ENCODE results near the gene AZI2.

Gene AZI2, protein sequence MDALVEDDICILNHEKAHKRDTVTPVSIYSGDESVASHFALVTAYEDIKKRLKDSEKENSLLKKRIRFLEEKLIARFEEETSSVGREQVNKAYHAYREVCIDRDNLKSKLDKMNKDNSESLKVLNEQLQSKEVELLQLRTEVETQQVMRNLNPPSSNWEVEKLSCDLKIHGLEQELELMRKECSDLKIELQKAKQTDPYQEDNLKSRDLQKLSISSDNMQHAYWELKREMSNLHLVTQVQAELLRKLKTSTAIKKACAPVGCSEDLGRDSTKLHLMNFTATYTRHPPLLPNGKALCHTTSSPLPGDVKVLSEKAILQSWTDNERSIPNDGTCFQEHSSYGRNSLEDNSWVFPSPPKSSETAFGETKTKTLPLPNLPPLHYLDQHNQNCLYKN

DNA sequence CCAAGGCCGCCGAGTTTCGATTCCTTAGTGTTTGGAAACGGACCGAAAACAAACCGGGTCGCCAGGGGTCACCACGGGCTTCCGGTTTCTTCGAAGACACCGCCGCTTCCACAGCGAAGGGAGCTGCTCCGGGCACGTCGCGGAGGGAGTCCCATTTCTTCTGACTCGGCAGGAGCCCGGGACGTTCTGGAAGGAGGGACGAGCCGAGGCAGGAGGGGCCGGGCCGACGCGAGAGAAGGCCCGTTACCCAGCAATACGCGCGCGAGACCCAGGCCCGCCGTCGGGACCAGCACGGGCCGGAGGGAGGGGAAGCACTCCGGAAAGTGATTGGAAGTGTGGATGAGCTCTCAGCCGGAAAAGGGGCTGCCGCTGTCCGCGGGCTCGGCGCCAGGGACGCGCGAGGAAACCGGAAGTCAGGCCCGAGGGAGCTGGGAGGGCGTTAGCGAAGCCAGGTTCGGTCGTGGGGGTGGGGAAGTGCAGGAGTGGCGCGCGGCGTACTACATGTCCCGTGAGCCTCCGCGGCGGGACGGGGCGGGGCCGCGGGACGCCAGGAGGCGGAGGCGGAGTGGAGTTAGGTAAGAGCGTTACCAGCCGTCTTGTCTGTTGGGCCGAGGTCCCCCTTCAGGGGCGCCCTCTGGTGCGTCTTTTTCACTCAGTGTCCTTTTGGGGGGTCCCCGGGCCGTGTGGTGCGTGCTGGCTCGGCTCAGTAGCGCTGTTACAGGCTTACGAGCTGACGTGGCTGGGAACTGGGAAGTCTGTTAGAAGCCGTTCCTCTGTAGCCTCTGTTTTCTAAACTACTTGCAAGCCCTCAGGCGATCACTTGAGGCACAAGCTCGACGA is at the start of gene AZI2, which contains the start of gene ZCWPW2:
AZI2 (minus strand) TSS at position 196 of the 840 bp plus-strand sequence. CDS start 8,207 bp downstream, outside the sequence.
ZCWPW2 (plus strand) TSS at position 93 of the 840 bp plus-strand sequence. CDS start 64,348 bp downstream, outside the sequence.
- H3K36me3 ChIP-seq (ENCODE audit: insufficient read depth, insufficient read length, low read length) = peaks cover 5% of the 10 kb centered on the region
- no peak for TF ChIP-seq YY1 (IDR thresholded peaks at IDR 0.05; ENCODE audit: insufficient read depth, insufficient read length)
- no peaks in the 10 kb centered on the region for H3K27me3 ChIP-seq (ENCODE audit: insufficient read depth, insufficient read length)
- H3K9ac ChIP-seq (ENCODE audit: insufficient read length, low read depth) = peak within 1 kb of the TSS; percentile 66
- H3K9me3 ChIP-seq (ENCODE audit: insufficient read depth, low read length) = no peaks in the 10 kb centered on the region
- DNase-seq (ENCODE audit: low read depth, low spot score) = peak; percentile 89
- H3K4me1 ChIP-seq (ENCODE audit: insufficient read depth, insufficient read length) = no peaks in the 10 kb centered on the region
- H3K4me3 ChIP-seq (ENCODE audit: insufficient read length, low read depth) = peak within 1 kb of the TSS; percentile 64

DNA sequence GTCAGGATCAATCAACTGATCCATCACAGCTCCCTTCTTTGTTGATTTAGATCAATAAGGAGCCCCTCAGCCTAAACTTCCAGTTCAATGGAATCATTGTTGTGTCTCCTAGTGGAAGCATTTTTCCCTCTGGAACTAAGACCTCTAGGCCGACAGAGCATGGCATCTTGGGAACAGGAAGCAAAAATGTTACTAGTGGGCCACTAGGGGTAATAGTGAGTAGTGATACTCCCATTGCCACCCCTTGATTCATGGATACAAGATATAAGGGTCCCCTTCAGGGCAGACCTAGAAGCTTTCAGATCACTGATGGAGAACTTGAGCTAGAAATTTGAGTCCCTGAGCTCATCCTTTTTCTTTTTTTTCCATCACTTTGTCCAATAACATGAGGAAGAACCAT is 40.4 kb upstream of the AZI2 start:
- H3K36me3 ChIP-seq (ENCODE audit: insufficient read depth, insufficient read length, low read length) = no peaks in the 10 kb centered on the region
- DNase-seq (ENCODE audit: low read depth, low spot score) = no peak
- no peak overlapping the region for H3K9ac ChIP-seq (ENCODE audit: insufficient read length, low read depth)
- no peaks in the 10 kb centered on the region for H3K9me3 ChIP-seq (ENCODE audit: insufficient read depth, low read length)
- H3K4me3 ChIP-seq (ENCODE audit: insufficient read length, low read depth) = no peak overlapping the region
- H3K27me3 ChIP-seq (ENCODE audit: insufficient read depth, insufficient read length) = no peaks in the 10 kb centered on the region
- H3K4me1 ChIP-seq (ENCODE audit: insufficient read depth, insufficient read length) = no peaks in the 10 kb centered on the region
- no peak for TF ChIP-seq ZNF274 (IDR thresholded peaks at IDR 0.05; ENCODE audit: low read depth, low read length)
- TF ChIP-seq YY1 (IDR thresholded peaks at IDR 0.05; ENCODE audit: insufficient read depth, insufficient read length) = no peak
- TF ChIP-seq SUZ12 (IDR thresholded peaks at IDR 0.05; ENCODE audit: extremely low read depth, insufficient read depth, insufficient read length) = no peak

DNA sequence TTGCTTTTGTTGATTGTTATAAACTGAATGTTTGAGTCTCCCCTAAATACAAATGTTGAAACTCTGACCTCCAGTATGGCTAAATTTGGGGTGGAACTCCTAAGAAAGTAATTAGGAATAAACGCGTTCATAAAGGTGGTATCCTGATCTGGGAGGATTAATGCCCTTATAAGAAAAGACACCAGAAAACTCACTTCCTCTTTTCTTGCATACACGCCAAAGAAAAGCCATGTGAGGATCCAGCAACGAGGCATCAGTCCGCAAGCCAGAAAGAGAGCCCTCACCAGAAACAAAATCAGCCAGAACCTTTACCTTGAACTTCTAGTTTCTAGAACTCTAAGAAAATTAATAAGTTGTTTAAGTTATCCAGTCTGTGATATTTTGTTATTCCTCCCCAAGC is 37.4 kb upstream of the AZI2 start:
- no peak overlapping the region for H3K4me3 ChIP-seq (ENCODE audit: insufficient read length, low read depth)

DNA sequence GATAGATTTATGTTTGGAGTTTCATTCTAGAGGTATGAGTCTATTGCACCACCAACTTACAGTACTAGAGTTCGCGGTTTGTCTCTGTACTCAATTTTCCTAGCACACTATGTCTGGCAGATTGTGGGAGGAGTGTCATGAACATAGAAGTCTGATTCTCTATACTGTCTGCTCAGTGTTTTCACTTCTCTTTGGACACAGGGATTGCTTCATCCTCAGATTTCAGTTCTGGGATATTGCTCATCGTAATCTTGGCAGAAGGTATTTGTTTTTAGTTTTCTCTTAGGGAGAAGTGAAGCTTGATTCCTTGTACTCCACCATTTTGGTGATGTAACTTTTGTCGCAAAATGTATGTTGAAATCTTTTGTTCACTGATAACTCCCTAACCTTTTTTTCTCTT is 27.8 kb upstream of the AZI2 start:
- H3K4me3 ChIP-seq (ENCODE audit: insufficient read length, low read depth) = no peak overlapping the region
- H3K9ac ChIP-seq (ENCODE audit: insufficient read length, low read depth) = no peak overlapping the region
- no peaks in the 10 kb centered on the region for H3K9me3 ChIP-seq (ENCODE audit: insufficient read depth, low read length)
- no peaks in the 10 kb centered on the region for H3K27me3 ChIP-seq (ENCODE audit: insufficient read depth, insufficient read length)
- H3K36me3 ChIP-seq (ENCODE audit: insufficient read depth, insufficient read length, low read length) = no peaks in the 10 kb centered on the region
- DNase-seq (ENCODE audit: low read depth, low spot score) = no peak
- TF ChIP-seq ZNF274 (IDR thresholded peaks at IDR 0.05; ENCODE audit: low read depth, low read length) (no peak), YY1 (IDR thresholded peaks at IDR 0.05; ENCODE audit: insufficient read depth, insufficient read length) (no peak), SUZ12 (IDR thresholded peaks at IDR 0.05; ENCODE audit: extremely low read depth, insufficient read depth, insufficient read length) (no peak)
- H3K4me1 ChIP-seq (ENCODE audit: insufficient read depth, insufficient read length) = no peaks in the 10 kb centered on the region

More for the DNA sequence above, 37.4 kb upstream of the AZI2 start:
- Histone ChIP-seq H3K9me3 (ENCODE audit: insufficient read depth, low read length) (no peaks in the 10 kb centered on the region), H3K27me3 (ENCODE audit: insufficient read depth, insufficient read length) (no peaks in the 10 kb centered on the region), H3K36me3 (ENCODE audit: insufficient read depth, insufficient read length, low read length) (no peaks in the 10 kb centered on the region), H3K4me1 (ENCODE audit: insufficient read depth, insufficient read length) (no peaks in the 10 kb centered on the region), H3K9ac (ENCODE audit: insufficient read length, low read depth) (no peak overlapping the region)
- DNase-seq (ENCODE audit: low read depth, low spot score) = no peak
- TF ChIP-seq ZNF274 (IDR thresholded peaks at IDR 0.05; ENCODE audit: low read depth, low read length) (no peak), YY1 (IDR thresholded peaks at IDR 0.05; ENCODE audit: insufficient read depth, insufficient read length) (no peak), SUZ12 (IDR thresholded peaks at IDR 0.05; ENCODE audit: extremely low read depth, insufficient read depth, insufficient read length) (no peak)

DNA sequence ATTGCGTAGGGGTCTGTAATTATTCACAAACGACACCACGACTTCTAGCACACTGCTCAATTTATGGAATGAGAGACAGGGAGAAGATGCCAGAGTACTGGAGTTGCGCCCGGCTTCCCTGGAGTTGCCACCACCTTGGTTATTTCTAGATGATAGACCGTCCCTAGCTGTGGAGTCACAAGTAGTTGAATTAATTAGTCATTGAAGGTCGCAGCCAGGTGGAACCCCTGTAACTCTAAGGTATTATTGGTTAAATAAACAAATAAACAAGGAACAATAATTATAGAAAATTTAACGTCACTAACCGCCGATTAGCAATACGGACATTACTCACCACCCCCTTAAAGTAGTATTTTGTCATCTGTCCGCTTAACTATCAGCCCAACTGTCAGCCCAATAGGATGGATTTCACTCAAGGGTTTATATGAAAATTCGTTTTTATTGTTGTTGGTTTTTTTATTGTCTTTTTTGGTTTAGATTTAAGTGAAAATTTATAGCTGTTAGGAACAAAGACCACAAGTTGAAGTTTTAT is 911 bp upstream of the AZI2 start:
- Histone ChIP-seq H3K4me3 (ENCODE audit: insufficient read length, low read depth) (peak overlapping the region; percentile 64), H3K9me3 (ENCODE audit: insufficient read depth, low read length) (no peaks in the 10 kb centered on the region), H3K27me3 (ENCODE audit: insufficient read depth, insufficient read length) (no peaks in the 10 kb centered on the region), H3K9ac (ENCODE audit: insufficient read length, low read depth) (peak overlapping the region; percentile 66), H3K36me3 (ENCODE audit: insufficient read depth, insufficient read length, low read length) (peaks cover 5% of the 10 kb centered on the region), H3K4me1 (ENCODE audit: insufficient read depth, insufficient read length) (no peaks in the 10 kb centered on the region)
- no peak for TF ChIP-seq SUZ12 (IDR thresholded peaks at IDR 0.05; ENCODE audit: extremely low read depth, insufficient read depth, insufficient read length)
- no peak for TF ChIP-seq YY1 (IDR thresholded peaks at IDR 0.05; ENCODE audit: insufficient read depth, insufficient read length)
- TF ChIP-seq ZNF274 (IDR thresholded peaks at IDR 0.05; ENCODE audit: low read depth, low read length) = no peak
- DNase-seq (ENCODE audit: low read depth, low spot score) = no peak

DNA sequence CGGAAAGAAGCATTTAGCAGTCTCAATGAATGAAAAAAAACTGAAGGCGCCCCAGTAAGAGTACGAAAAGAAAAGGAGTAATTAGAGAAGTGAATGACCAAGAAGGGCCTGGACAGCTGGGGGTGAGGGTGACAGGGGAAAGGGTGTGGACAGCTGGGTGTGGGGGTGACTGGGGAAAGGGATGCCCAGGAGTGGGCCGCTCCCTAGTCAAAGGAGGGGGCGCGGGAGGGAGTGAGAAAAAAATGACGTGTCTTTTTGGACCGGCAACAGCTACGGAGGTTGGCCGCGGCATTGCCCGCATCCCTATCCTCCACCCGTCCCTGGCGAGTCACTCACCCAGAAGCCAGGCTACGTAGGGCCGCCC is 377 bp downstream of the AZI2 start:
- Histone ChIP-seq H3K9ac (ENCODE audit: insufficient read length, low read depth) (peak overlapping the region; percentile 66), H3K4me1 (ENCODE audit: insufficient read depth, insufficient read length) (no peaks in the 10 kb centered on the region), H3K4me3 (ENCODE audit: insufficient read length, low read depth) (peak overlapping the region; percentile 64), H3K36me3 (ENCODE audit: insufficient read depth, insufficient read length, low read length) (peaks cover 5% of the 10 kb centered on the region), H3K9me3 (ENCODE audit: insufficient read depth, low read length) (no peaks in the 10 kb centered on the region), H3K27me3 (ENCODE audit: insufficient read depth, insufficient read length) (no peaks in the 10 kb centered on the region)
- TF ChIP-seq SUZ12 (IDR thresholded peaks at IDR 0.05; ENCODE audit: extremely low read depth, insufficient read depth, insufficient read length) (no peak), YY1 (IDR thresholded peaks at IDR 0.05; ENCODE audit: insufficient read depth, insufficient read length) (no peak), ZNF274 (IDR thresholded peaks at IDR 0.05; ENCODE audit: low read depth, low read length) (no peak)
- DNase-seq (ENCODE audit: low read depth, low spot score) = no peak

Data from NT2/D1 (cell line).